IPS-NIHi7 (cell line): Measurements from ENCODE around the gene EMC9.
"Not testable (repeated sequence)": the region's sequence is repeated elsewhere in the genome, so short reads cannot be mapped to it uniquely, and the experiment has no call there.

Experiments
- DNase-seq: peaks from one replicate; pipeline ENCODE4 v3.0.0; 2012; ENCODE audit warnings: mixed read lengths; ENCODE audit errors: extremely low spot score

EMC9 gene

DNA sequence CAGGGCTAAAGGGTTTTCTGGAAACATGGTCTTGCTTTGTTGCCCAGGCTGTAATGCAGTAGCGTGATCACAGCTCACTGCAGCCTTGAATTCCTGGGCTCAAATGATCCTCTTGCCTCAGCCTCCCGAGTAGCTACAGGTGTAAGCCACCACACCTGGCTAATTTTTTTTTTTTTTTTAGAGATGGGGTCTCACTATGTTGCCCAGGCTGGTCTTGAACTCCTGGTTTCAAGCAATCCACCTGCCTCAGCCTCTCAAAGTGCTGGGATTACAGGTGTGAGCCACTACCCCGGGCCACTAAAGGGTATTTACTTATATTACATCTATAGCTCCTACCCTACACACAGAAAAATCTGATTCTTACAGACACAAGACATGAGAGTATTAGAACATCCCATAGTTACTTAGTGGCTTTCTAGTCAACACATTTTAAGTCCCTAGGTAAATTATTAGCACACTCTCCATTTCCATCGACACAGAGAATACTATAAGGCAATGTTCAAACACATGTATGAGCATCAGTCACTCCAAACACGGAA, 33.0 kb downstream of the EMC9 start:
- no peak for DNase-seq

DNA sequence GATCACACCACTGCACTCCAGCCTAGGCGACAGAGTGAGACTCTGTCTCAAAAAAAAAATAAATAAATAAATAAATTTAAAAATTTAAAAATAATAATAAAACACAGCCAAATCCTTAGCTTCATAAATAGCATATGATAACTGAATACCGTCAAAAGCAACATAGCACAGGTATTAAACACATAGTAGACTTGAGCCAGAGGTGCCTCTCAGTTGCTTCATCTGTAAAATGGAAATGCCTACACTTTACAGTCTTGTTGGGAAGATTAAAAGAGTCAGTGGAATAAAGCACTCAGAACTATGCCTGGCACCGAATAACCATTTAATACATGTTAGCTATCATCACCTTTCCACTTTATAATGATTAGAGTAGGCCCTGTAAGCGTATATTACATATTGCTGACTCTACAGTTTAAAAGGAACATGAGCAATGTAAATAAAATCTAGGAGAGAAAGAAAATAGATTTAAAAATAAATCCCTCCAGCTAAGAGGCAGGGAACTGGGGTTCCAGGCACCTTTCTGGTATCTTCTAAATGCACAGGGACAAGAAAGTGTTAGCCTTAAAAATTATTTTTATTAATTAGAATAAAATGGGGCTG, 34.6 kb downstream of the EMC9 start:
- DNase-seq: no peak

DNA sequence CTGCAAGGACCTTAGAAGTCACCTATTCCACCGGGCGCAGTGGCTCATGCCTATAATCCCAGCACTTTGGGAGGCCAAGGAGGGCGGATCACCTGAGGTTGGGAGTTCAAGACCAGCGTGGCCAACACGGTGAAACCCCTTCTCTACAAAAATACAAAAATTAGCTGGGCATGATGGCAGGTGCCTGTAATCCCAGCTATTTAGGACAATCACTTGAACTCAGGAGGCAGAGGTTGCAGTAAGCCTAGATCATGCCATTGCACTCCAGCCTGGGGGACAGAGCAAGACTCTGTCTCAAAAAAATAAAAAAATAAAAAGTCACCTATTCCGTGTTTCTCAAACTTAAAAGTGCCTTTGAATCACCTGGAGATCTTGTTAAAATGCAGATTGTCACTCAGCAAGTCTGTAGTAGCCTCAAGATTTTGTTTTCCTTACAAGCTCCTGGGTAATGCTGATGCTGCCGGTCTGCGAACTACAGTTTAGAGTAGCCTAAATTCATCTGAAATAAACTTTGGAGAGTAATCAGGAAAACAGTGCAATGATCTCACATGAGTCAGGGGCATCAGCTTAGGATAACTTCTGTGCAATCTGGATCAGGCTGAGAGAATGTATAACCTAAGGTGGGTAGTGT, 35.7 kb downstream of the EMC9 start:
- DNase-seq: not testable (repeated sequence)

DNA sequence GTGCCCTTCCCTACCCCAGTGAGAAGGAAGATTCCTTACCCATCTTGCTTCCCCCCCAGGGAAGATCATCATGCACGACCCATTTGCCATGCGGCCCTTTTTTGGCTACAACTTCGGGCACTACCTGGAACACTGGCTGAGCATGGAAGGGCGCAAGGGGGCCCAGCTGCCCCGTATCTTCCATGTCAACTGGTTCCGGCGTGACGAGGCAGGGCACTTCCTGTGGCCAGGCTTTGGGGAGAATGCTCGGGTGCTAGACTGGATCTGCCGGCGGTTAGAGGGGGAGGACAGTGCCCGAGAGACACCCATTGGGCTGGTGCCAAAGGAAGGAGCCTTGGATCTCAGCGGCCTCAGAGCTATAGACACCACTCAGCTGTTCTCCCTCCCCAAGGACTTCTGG, 37.9 kb downstream of the EMC9 start:
- no peak for DNase-seq

DNA sequence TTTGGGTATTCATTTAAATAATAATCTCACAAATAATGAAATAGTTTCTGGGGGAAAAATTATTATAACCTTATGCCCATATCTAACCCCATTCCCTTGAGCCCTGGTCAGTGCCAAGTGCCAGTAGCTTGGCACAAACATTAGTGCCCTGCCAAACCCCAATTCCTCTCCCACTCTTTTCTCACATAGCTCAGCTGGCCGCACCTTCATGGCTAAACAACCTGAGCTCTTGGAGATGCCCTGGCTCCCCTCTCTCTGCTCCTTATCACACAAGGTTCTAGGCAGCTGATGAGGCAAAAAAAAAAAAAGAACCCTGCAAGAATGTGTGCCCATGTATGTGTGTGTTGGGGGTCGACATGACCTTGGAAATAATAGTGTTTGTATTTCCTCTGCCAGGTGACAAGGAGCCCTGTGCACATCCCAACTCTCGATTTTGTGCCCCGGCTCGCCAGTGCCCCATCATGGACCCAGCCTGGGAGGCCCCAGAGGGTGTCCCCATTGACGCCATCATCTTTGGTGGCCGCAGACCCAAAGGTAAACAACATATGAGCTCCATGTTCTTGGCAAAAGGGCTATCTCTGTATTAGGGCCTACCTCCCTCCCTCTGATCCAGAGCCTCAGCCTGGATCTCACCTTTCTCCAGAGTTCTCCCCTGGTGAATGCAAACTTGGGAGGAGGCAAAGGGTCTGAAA, 38.9 kb downstream of the EMC9 start:
- DNase-seq: no peak

DNA sequence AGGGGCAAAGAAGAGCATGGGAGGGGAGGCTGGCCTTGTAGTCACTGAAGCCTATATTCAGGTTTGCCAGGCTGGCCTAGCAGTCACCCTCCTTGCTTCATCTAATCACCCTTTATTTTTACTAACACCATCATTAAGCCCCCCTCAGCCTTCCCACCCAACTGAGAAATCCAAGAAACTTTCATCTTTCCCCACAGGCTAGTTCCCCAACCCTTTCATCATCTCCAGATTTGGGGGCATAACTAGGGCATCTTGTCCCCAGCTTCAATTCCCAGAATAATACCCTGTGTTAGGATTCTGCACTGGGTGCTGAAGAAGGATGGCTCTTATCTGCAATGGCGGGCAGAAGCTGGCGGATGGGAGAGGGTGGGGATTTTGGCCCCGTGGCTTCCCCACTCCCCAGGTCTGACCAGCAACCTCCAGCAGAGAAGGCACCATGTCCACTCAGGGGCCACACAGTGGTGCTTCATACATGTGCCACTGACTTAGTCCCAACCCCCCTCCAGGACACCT, 40.4 kb downstream of the EMC9 start:
- no peak for DNase-seq

DNA sequence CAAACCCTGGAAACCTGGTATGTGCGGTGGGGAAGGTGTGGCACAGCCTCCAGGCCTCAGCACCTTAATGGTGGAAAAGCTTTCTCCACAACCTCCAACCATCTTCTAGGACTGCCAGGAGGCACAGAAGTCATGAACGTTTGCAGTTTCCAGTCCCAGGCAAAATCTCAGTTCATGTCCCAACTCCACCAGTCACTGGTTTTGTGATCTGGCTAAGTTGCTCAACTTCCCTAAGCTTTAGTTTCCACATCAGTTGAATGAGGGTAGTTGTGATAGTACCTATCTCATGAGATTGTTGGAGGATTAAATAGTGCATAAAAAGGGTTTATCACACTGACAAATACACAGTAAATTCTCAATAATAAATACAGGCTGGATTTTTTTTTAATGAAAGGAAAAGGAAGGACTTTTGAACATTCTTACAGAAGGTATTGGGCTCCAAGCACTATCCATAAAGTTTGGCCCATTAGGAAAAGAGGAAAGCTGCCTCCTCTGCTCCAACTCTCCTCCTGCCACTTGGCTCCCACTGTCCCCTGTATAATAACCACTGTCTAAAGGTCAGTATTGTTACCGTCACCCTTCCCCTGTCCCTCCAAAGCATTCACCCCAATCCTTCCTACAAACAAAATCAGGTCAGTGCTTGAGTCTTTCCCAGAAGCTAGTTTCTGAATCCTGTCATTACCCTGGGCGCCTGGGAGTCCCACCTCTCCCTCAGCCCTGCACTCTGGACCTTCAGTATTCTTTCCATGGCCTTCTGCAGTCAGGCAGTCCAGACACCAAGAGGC, 41.0 kb downstream of the EMC9 start:
- DNase-seq: no peak

DNA sequence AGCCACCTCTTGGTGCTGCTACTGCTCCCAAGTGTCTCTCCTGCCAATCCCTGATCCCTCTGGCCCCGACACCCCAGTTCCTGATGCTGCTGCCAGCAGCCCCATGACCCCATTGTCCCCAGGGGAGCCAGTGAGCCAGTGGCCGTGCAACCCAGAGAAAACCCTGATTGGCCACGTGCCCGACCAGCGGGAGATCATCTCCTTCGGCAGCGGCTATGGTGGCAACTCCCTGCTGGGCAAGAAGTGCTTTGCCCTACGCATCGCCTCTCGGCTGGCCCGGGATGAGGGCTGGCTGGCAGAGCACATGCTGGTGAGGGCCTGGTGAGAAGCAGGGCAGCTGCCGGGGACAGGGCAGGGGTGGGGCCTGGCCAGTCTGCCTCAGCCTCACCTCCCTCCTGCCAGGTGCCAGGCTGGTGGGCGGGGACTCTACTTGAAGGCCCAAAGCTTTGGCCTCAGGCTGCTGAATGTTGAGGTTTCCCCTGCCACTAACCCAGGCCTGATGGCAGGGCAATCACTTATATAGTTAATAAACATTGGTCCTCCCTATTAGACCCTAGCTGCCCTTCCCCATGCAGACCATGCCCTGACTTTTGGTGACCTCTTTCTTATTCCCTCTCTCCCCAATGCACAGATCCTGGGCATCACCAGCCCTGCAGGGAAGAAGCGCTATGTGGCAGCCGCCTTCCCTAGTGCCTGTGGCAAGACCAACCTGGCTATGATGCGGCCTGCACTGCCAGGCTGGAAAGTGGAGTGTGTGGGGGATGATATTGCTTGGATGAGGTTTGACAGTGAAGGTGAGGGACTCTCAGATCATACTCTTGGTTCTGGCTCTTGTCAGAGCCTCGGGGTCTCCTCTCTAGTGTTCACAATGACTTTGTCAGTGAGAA, 42.2 kb downstream of the EMC9 start:
- DNase-seq: no peak

DNA sequence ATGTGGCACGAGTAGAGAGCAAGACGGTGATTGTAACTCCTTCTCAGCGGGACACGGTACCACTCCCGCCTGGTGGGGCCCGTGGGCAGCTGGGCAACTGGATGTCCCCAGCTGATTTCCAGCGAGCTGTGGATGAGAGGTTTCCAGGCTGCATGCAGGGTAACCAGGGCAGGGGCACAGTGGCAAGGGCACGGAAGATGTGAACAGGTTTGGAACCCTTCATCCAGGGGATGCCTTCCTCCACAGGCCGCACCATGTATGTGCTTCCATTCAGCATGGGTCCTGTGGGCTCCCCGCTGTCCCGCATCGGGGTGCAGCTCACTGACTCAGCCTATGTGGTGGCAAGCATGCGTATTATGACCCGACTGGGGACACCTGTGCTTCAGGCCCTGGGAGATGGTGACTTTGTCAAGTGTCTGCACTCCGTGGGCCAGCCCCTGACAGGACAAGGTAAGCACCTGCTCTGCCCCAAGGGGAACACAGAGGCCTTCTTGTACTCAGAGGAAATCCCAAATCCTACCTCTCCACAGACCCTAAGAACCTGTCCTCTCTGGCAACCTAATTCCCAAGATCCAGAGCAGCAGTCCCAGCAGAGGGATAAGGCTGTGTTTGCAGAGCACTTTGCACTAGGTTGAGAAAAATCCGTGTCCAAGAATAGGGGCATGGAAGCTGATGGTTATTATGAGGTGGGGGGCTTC, 43.0 kb downstream of the EMC9 start:
- no peak for DNase-seq

DNA sequence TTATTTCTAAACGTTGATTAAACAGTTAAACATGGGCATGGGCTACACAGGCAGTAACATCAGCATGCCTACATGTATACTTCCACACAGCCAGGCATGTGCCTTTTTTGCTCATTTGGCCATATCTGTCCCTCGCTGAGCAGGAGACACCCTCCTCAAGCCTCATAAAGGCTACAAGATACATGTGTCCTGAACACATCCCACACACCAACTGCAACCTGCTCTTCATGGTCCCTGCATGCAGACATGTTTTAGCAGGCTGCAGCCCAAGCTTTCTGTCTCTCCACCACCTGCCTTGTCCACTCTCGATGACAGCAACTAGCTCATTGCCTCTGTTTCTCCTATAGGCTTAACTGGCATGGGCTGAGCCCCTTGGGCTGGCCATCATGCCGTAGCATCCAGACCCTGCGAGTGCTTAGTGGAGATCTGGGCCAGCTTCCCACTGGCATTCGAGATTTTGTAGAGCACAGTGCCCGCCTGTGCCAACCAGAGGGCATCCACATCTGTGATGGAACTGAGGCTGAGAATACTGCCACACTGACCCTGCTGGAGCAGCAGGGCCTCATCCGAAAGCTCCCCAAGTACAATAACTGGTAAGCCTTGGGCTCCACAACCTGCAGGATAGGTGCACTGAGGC, 44.7 kb downstream of the EMC9 start:
- no peak for DNase-seq

DNA sequence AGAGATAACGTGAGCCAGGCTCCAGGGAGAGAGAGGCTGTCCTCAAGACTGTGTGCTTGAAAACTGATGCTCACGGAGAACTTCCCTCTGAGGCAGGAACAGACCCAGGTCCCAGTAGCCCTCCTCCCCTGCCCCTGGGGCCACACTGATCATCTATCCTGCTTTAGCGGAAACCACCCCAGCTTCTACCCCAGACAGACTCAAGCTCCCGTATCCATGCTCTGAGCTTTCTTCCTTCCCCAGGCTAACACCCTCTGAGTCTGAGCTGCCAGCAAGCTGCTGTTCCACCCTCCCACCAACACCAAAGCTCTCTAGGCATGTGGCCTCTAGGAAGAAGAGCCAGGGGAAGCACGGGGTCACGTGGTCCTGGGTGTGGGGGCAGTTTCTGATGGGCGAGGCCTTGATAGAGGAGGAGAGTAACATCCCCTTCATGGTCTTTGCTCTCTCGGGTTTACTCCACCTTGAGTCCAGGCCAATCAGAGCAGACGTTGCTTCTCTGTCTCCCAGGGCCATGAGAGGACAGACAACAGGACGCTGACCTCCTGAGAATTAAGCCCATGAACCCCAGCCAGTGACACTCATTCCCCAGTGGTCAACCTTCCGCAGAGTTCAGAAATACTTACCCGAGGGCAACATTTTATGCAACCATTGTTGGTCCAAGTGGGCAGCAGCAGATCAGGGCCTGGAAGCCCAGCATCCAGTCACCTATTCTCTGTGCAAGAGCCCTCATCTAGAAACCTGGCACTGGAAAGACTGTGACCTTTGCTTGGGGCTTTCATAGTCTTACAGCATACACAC, 45.9 kb downstream of the EMC9 start:
- peak; percentile 70 for DNase-seq

DNA sequence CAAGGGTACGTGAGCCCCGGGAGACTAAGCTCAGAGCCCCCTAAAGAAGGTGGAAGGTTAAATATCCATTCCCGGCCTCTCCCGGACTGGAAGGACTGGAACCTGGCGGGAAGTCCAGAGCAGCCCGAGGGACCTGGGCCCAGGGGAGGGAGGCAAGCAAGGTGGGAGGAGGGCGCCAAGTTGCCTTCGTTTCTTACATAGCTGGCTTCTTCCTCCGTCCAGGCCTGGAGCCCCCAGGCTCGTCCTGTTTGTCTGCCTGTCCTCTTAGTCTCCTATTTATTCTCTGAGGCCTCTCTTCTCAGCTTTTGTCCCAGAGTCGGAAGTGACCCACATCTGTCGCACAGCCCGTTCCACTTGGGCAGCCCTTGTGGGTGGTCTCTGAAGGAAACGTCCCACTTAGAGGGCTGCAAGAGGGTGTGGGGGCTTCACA, 46.5 kb downstream of the EMC9 start:
- DNase-seq: no peak

DNA sequence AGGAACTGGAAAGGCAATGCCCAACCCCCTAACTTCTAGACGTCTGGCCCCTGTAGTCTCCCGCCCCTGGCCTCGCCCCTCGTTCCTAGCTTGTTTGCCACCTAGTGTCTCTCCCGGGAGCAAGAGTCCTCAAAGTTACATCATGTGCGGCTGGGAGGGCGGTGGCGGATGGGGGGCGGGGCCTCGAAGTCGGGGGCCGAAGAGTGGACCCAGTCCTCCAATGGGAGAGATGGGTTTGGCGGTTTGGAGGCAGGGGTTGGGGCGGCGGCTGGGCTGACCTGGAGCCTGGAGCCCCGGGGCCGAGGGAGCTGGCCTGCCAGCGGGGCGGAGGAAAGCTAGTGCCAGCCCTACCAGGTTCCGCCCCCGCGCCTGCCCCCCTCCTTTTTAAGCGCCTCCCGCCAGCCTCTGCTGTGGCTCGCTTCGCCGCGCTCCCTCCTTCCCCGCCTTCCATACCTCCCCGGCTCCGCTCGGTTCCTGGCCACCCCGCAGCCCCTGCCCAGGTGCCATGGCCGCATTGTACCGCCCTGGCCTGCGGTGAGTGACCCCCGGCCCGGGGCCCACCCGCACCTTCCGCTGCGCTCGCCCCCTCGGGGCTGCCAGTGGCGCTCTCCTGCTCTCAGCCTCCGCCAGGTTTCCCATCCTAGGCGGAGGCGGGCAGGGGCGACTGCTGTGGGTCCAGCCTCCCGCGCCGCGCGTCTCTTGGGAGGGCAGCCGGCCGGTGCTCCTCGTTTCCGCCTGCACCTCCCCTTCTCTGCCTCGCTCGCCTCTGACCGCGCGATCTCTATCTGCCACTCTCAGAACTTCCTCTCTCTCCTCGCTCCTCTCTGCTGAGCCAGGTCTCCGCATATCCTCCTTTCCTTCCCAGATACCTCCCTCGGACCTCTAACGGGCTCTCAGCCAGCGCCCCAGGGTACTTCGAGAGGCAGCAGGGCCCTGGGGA, 47.2 kb downstream of the EMC9 start, which contains the start of gene PCK2:
TSS of gene PCK2 (plus strand) at position 411 of the 940 bp plus-strand sequence. CDS start at position 506, 95 bp downstream.
- peak; percentile 99 for DNase-seq

DNA sequence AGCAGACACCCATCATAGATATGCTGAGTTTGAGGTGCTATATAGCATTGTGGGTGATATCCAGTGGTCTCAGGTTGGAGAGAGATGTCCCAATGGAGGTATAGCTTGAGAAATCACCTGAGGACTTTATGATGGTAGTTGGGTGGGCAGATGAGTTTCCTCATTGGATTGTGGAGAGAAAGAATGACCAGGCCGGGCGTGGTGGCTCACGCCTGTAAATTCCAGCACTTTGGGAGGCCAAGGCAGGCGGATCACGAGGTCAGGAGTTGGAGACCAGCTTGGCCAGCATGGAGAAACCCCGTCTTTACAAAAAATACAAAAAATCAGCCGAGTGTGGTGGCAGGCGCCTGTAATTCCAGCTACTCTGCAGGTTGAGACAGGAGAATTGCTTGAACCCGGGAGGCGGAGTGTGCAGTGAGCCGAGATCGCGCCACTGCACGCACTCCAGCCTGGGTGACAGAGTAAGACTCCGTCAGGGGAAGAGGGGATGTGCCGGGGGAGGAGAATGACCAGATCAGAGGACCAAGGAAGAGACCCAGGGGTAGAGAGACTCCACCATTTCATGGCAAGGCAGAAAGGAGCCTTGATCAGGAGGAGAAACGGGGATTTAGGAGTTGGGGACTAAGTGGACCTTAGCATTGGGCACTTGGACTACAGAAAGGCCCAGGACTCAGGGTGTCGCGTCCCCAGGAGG, 48.0 kb downstream of the EMC9 start:
- no peak for DNase-seq

DNA sequence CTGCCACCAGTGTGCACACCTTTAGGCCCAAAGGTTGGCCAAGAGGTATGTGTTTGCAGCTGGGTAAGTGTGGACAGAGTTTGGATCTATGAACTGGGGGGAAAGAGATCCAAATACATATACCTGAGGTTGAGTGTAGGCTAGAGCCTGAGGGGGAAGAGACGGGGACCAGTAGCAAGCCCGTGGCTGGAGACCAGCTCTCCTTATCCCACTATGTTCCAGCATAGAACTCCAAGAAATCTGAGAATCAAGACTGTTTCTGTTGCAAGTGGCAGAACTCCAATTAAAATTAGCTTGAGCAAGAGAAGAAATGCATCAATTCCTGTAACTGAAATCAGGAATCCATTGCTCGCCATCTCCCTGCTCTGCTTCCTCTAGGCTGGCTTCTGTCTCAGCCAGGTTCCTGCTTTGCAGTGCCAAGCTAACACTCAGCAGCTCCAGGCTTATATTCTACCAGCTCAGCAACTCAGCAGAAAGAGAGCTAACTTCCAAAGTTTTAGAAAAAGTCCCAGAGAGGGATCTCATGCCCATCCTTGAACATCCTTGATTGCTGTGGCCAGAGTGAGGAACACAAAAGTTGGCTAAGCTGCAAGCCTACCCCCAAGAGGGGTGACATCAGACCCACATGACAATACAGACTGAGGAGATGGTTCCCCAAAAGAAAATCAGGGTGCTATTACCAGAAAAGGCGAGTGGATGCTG, 48.7 kb downstream of the EMC9 start:
- DNase-seq: no peak

DNA sequence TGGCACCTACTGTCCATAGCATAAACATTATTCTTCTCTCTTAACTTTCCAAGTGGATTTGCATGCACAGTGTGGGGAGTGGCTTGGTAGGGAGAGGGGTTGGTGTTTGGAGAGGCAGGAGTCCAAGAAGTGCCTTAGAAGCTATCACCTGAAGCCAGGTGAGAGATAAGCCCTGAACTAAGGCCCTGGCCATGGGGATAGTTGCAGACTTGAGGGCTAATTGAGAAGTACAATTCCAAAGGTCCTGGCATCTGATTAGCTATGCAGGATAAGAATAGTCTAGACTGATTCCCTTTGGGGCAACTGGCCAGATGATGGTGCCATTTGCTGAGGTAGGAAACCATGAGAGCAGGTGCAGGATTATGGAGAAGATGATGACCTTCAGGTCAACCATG, 49.3 kb downstream of the EMC9 start:
- DNase-seq: no peak

DNA sequence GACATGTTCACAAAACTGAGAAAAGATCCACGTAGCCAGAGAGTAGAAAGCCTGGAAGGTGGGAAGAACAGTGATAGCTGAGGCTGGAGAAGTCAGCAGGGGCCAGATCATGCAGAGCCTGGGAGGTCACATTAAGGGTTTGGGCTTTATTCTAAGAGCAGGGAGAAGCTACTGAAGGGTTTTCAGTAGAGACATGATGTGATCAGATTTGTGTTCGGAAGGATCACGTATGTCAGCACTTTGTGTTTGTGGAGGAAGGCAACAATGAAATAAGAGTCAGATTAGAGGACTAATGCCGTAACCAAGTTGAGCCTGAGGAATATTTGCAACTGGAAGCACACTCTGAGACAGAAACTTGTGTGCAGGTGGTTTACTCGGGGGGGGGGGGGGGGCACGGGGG, 51.5 kb downstream of the EMC9 start:
- DNase-seq: no peak
